Measurements from ENCODE around the gene FAM210A. TPM values are rescaled to one million over a fixed set of nuclear protein-coding genes. Genes with fewer than 3 reads are reported as not detected.

Gene FAM210A
- total RNA-seq, 4 donors from 2014 or later, result 9.7 to 15.8 (median 14.6) TPM

- H3K36me3 ChIP-seq, result no peaks in the 10 kb centered on the region
- intact Hi-C loops (cut with DNase I), result no loop called here
- WGBS, 2 donors, result 53 to 65% methylated on average over 5 of the region's 5 CpGs
- H3K4me3 ChIP-seq, result no peak overlapping the region
- H3K9me3 ChIP-seq, result no peaks in the 10 kb centered on the region
- H3K27ac ChIP-seq, result no peak overlapping the region
- TF ChIP-seq CTCF (IDR thresholded peaks at IDR 0.05), result no peak
- TF ChIP-seq POLR2A (IDR thresholded peaks at IDR 0.05), result no peak
- peaks cover 10 to 42% (median 14%) of the 10 kb centered on the region in 3 donors for H3K4me1 ChIP-seq
- no peak for DNase-seq
- H3K27me3 ChIP-seq, result peaks cover 0 to 19% (median 0%) of the 10 kb centered on the region in 4 donors
Observed at GRCh38 chr18:13616041-13616440, 110.3 kb downstream of the FAM210A start.

DNA sequence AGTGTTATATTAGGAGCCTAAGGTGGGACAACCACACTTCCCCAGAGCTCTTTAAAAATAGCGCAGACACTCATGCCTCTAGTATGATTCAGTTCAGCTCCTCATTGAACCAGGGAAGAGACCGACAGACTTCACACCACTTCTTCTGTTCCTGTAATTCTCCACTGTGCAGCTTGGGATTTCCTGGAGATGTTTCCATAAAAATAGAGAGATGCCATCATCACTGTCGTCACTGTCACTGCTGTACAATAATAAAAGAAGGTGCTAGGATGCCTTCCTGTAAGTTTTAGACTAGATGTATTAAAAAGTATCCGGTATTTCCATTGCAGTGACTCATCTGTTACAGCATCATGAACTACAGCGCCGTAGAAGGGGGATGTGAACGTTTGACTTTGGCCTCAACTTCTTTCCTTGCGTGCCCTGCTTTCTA, 110.9 kb downstream of the FAM210A start:
- Histone ChIP-seq H3K27me3 (peaks cover 0 to 25% (median 0%) of the 10 kb centered on the region in 4 donors), H3K9me3 (no peaks in the 10 kb centered on the region), H3K36me3 (no peaks in the 10 kb centered on the region), H3K27ac (peak overlapping the region in 2 of 4 donors; percentile 45 to 57), H3K4me3 (no peak overlapping the region), H3K4me1 (peaks cover 15 to 48% (median 17%) of the 10 kb centered on the region in 3 donors)
- WGBS, 2 donors, result 62 to 72% methylated on average over 8 of the region's 8 CpGs
- DNase-seq, result no peak
- no peak for TF ChIP-seq CTCF (IDR thresholded peaks at IDR 0.05)
- TF ChIP-seq POLR2A (IDR thresholded peaks at IDR 0.05), result no peak
- intact Hi-C loops (cut with DNase I), result no loop called here

DNA sequence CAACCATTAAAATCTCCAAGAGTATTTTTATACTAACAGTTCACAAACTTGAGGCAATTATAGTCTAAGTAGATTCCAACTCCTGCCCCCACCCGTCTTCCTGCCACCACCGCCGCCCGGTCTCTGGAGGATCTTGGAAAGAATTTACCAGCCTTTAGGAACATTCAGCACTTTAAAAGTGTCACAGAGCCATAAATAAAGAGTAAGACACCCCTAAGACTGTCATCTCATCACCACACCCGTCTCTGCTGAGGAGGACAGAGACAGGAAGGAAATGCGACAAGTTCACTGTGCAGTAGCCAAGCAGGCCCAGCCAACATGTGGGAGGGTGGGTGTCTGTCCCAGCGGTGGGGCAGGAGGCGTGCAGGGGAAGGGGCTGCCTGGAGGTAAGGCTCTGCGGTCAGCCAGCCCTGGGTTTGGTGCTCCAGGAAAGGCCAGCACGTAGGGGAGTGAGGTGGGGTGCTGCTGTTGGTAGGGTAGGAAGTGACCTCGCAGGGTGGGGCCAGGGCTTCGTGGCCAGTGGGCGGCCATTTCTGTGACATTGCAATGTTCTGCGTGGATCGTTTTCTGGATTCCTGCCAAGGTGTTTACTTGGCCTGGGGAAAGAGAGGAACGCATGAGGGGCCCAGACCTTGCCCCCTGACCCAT, 111.6 kb downstream of the FAM210A start:
- TF ChIP-seq CTCF (IDR thresholded peaks at IDR 0.05), result no peak
- WGBS, 2 donors, result 58 to 59% methylated on average over 15 to 16 of the region's 16 CpGs
- intact Hi-C loops (cut with DNase I), result no loop called here

GRCh38 chr18:13613591-13614501, 112.5 kb downstream of the FAM210A start:
- Histone ChIP-seq H3K36me3 (no peaks in the 10 kb centered on the region), H3K4me3 (no peak overlapping the region), H3K9me3 (no peaks in the 10 kb centered on the region), H3K27me3 (peaks cover 0 to 26% (median 0%) of the 10 kb centered on the region in 4 donors), H3K27ac (peak overlapping the region in 2 of 4 donors; percentile 12 to 57), H3K4me1 (peaks cover 20 to 49% (median 21%) of the 10 kb centered on the region in 3 donors)
- TF ChIP-seq POLR2A (IDR thresholded peaks at IDR 0.05) (peak in 1 of 4 donors; percentile 26), CTCF (IDR thresholded peaks at IDR 0.05) (no peak)
- WGBS, 2 donors, result 73 to 83% methylated on average over 20 of the region's 21 CpGs
- intact Hi-C loops (cut with DNase I), result no loop called here
- no peak for DNase-seq

More for the DNA sequence above, 111.6 kb downstream of the FAM210A start:
- H3K4me3 ChIP-seq, result no peak overlapping the region
- no peaks in the 10 kb centered on the region for H3K36me3 ChIP-seq
- H3K9me3 ChIP-seq, result no peaks in the 10 kb centered on the region
- H3K4me1 ChIP-seq, result peaks cover 17 to 51% (median 21%) of the 10 kb centered on the region in 3 donors
- DNase-seq, result no peak
- peaks cover 0 to 26% (median 0%) of the 10 kb centered on the region in 4 donors for H3K27me3 ChIP-seq
- H3K27ac ChIP-seq, result peak overlapping the region; percentile 12 to 57 (median 33)

Small RNA genes within 50 kb of the gene (small RNA-seq; reads per million reads assigned to genes)
- gene AP001525.1 (0 to 0.07 (median 0) reads per million in 4 donors), gene RN7SL362P (0 to 0.15 (median 0) reads per million in 4 donors)

Other genes with a start within 250 kb of the FAM210A start
- gene RNMT, start 115 bp upstream of the FAM210A start, total RNA-seq, result 10 to 100 TPM in 3 of 4 donors, 1 to 10 TPM in 1; 8.8 to 25.0 (median 14.2) TPM
- gene MC5R, start 97.6 kb upstream of the FAM210A start, total RNA-seq, result under 1 TPM in 2 of 4 donors, not detected in 2; 0.38 to 0.57 TPM
- not detected for gene MC2R, start 189.0 kb upstream of the FAM210A start, total RNA-seq

Data from esophagus squamous epithelium (tissue), 5 donors.